GM18517 (cell line): ENCODE data around the gene PPP1R12B.
"Not testable (repeated sequence)": the region's sequence is repeated elsewhere in the genome, so short reads cannot be mapped to it uniquely, and the experiment has no call there.

Source experiments
- ATAC-seq: cut with Tn5 transposase; IDR thresholded peaks from one replicate; pipeline ENCODE4 v1.9.1; 2021; ENCODE audit warnings: mild to moderate bottlenecking, moderate library complexity; ENCODE audit not compliant: unreplicated experiment

The PPP1R12B gene

GRCh38 chr1:202599669-202600431 lies 251.4 kb downstream of the PPP1R12B start:
- no peak for ATAC-seq

GRCh38 chr1:202600432-202601041 lies 252.0 kb downstream of the PPP1R12B start:
- no peak for ATAC-seq

GRCh38 chr1:202603435-202603834 lies 254.9 kb downstream of the PPP1R12B start:
- no peak for ATAC-seq

- no peak for ATAC-seq
These were observed 257.0 kb downstream of the PPP1R12B start for GRCh38 chr1:202605515-202605914.

- ATAC-seq, result not testable (repeated sequence)
These were observed 263.5 kb downstream of the PPP1R12B start for GRCh38 chr1:202612036-202612435.

GRCh38 chr1:202613571-202613970 lies 265.1 kb downstream of the PPP1R12B start:
- no peak for ATAC-seq

GRCh38 chr1:202614363-202615207 lies 266.1 kb downstream of the PPP1R12B start:
- ATAC-seq, result not testable (repeated sequence)

GRCh38 chr1:202615208-202615500 lies 266.7 kb downstream of the PPP1R12B start:
- ATAC-seq, result not testable (repeated sequence)

GRCh38 chr1:202615501-202616354 lies 267.2 kb downstream of the PPP1R12B start:
- peak; percentile 78 for ATAC-seq

GRCh38 chr1:202616355-202616915 lies 267.9 kb downstream of the PPP1R12B start:
- peak; percentile 31 for ATAC-seq

GRCh38 chr1:202619012-202619411 lies 270.5 kb downstream of the PPP1R12B start:
- ATAC-seq, result not testable (repeated sequence)

GRCh38 chr1:202619505-202619904 lies 271.0 kb downstream of the PPP1R12B start:
- no peak for ATAC-seq

GRCh38 chr1:202620036-202620435 lies 271.5 kb downstream of the PPP1R12B start:
- not testable (repeated sequence) for ATAC-seq

- no peak for ATAC-seq
These were observed 272.9 kb downstream of the PPP1R12B start for GRCh38 chr1:202621446-202621845.

GRCh38 chr1:202622388-202622787 lies 273.9 kb downstream of the PPP1R12B start:
- ATAC-seq, result no peak

GRCh38 chr1:202623075-202623474 lies 274.6 kb downstream of the PPP1R12B start:
- ATAC-seq, result no peak

- ATAC-seq, result not testable (repeated sequence)
These were observed 275.0 kb downstream of the PPP1R12B start for GRCh38 chr1:202623476-202623875.

- no peak for ATAC-seq
These were observed 275.7 kb downstream of the PPP1R12B start for GRCh38 chr1:202624088-202624780.

- no peak for ATAC-seq
These were observed 276.2 kb downstream of the PPP1R12B start for GRCh38 chr1:202624781-202625108.
